ENCODE data around the gene DGKD. TPM values are rescaled to one million over a fixed set of nuclear protein-coding genes. Genes with fewer than 3 reads are reported as not detected.

Gene DGKD
- total and polyA plus RNA-seq, 10 of the 15 experiments (the other 5 are each of a cell fraction or from before 2014, with no cell fraction given): 2.7 to 81.9 (median 27.0) TPM

DNA sequence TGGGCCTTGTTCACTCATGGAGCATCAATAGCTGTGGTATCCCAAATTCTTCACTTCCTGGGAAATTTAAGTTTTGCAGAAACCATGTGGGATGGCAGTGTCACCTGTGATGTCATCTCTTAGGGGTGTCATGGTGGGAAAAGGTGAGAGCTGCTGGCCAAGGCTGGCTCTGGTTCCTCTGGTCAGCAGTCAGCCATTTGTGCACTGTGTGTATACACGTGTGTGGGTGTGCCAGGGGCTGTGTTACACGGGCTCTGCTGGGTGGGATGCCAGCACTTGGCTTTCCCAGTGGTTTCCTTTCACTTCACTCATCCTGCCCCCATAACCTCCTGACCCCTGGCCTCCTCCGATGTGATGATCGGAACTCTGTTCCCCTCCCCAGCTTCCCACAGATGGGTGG lies 25.4 kb upstream of the DGKD start (continued):
- TF ChIP-seq, protein P1, sequence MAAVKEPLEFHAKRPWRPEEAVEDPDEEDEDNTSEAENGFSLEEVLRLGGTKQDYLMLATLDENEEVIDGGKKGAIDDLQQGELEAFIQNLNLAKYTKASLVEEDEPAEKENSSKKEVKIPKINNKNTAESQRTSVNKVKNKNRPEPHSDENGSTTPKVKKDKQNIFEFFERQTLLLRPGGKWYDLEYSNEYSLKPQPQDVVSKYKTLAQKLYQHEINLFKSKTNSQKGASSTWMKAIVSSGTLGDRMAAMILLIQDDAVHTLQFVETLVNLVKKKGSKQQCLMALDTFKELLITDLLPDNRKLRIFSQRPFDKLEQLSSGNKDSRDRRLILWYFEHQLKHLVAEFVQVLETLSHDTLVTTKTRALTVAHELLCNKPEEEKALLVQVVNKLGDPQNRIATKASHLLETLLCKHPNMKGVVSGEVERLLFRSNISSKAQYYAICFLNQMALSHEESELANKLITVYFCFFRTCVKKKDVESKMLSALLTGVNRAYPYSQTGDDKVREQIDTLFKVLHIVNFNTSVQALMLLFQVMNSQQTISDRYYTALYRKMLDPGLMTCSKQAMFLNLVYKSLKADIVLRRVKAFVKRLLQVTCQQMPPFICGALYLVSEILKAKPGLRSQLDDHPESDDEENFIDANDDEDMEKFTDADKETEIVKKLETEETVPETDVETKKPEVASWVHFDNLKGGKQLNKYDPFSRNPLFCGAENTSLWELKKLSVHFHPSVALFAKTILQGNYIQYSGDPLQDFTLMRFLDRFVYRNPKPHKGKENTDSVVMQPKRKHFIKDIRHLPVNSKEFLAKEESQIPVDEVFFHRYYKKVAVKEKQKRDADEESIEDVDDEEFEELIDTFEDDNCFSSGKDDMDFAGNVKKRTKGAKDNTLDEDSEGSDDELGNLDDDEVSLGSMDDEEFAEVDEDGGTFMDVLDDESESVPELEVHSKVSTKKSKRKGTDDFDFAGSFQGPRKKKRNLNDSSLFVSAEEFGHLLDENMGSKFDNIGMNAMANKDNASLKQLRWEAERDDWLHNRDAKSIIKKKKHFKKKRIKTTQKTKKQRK (IDR thresholded peaks at IDR 0.05; ENCODE audit: low read depth, low read length): no peak
- TF ChIP-seq, protein P2, sequence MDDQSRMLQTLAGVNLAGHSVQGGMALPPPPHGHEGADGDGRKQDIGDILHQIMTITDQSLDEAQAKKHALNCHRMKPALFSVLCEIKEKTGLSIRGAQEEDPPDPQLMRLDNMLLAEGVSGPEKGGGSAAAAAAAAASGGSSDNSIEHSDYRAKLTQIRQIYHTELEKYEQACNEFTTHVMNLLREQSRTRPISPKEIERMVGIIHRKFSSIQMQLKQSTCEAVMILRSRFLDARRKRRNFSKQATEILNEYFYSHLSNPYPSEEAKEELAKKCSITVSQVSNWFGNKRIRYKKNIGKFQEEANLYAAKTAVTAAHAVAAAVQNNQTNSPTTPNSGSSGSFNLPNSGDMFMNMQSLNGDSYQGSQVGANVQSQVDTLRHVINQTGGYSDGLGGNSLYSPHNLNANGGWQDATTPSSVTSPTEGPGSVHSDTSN (IDR thresholded peaks at IDR 0.05; ENCODE audit: insufficient replicate concordance, low read depth, low read length): no peak
- TF ChIP-seq ZZZ3 (IDR thresholded peaks at IDR 0.05; ENCODE audit: control insufficient read depth, insufficient read length, low read depth) (no peak), RFX5 (IDR thresholded peaks at IDR 0.05; ENCODE audit: low read depth, low read length) (no peak), POLR2AphosphoS2 (IDR thresholded peaks at IDR 0.05; ENCODE audit: low read depth, low read length) (no peak)

DNA sequence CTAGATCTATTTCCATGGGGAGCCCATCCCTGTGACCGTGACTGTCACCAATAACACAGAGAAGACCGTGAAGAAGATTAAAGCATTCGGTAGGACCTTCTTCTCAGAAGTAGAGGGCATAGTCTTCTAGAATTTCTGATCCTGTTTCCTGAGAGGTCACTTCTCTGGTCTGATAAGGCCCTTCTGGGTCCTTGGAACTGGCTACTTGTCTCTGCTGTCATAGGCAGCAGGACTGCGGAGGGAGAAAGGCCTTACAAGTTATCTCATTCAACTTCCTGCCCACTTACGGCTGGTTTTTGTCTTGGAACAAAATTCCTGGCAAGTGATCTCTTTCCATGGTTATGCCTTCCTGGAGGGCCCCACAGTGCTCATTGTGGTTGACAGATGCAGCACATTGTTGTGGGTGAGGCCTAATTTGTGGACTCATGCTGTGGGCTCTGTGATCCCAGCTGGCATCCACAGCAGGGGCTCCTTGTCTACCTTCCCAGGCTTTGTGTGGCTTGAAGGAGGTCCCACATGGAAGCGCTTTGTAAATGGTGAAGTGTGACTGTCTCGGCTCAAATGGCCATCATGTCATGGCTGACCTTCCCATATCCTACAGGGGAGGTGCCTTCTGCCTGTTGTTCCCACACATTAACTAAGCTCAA lies 24.7 kb upstream of the DGKD start:
- ChIA-PET SMC1A (ENCODE audit: uncharacterized antibody, unreplicated experiment) (no interaction called here), CTCF (no interaction called here), RAD21 (ENCODE audit: unreplicated experiment) (no interaction called here), POLR2A (no interaction called here)
- Histone ChIP-seq H3K9ac (ENCODE audit: control insufficient read depth, insufficient read depth, low read length) (no peak overlapping the region), H3K9me3 (replicated peaks; ENCODE audit: control insufficient read depth, insufficient read depth, low read length) (no peaks in the 10 kb centered on the region), H4K20me1 (ENCODE audit: control insufficient read depth, insufficient read depth) (no peaks in the 10 kb centered on the region), H3K27me3 (replicated peaks in 1 of 2; ENCODE audit: control insufficient read depth in 2 of 2, insufficient read depth in 2 of 2, low read length in 1 of 2) (no peaks in the 10 kb centered on the region), H2AFZ (ENCODE audit: control insufficient read depth, low read depth, low read length) (no peak overlapping the region), H3K4me1 (ENCODE audit: control insufficient read depth, insufficient read depth, low read length) (peaks cover 14% of the 10 kb centered on the region), H3K4me3 (no peak overlapping the region), H3K36me3 (ENCODE audit: control insufficient read depth in 2 of 2, insufficient read depth in 2 of 2, low read length in 1 of 2) (no peaks in the 10 kb centered on the region), H3K79me2 (ENCODE audit: control insufficient read depth, insufficient read depth, low read length) (no peaks in the 10 kb centered on the region), H3K27ac (ENCODE audit: control insufficient read depth, insufficient read depth) (no peak overlapping the region), H3K4me2 (ENCODE audit: control insufficient read depth, insufficient read depth) (no peak overlapping the region)
- ATAC-seq (no peak), DNase-seq (ENCODE audit: low read depth, low spot score) (no peak), FAIRE-seq (no peak)
- no TSS peak for BruUV-seq (replicated peaks)
- in situ Hi-C loops (cut with MboI): no loop called here
- TF ChIP-seq, protein P3, sequence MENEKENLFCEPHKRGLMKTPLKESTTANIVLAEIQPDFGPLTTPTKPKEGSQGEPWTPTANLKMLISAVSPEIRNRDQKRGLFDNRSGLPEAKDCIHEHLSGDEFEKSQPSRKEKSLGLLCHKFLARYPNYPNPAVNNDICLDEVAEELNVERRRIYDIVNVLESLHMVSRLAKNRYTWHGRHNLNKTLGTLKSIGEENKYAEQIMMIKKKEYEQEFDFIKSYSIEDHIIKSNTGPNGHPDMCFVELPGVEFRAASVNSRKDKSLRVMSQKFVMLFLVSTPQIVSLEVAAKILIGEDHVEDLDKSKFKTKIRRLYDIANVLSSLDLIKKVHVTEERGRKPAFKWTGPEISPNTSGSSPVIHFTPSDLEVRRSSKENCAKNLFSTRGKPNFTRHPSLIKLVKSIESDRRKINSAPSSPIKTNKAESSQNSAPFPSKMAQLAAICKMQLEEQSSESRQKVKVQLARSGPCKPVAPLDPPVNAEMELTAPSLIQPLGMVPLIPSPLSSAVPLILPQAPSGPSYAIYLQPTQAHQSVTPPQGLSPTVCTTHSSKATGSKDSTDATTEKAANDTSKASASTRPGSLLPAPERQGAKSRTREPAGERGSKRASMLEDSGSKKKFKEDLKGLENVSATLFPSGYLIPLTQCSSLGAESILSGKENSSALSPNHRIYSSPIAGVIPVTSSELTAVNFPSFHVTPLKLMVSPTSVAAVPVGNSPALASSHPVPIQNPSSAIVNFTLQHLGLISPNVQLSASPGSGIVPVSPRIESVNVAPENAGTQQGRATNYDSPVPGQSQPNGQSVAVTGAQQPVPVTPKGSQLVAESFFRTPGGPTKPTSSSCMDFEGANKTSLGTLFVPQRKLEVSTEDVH (IDR thresholded peaks at IDR 0.05; ENCODE audit: low read depth, partially characterized antibody): no peak
- no peak for TF ChIP-seq CHD4 (IDR thresholded peaks at IDR 0.05)
- no peak for TF ChIP-seq MEF2A (IDR thresholded peaks at IDR 0.05; ENCODE audit: insufficient read depth, low read depth, low read length)
- TF ChIP-seq RAD21 (IDR thresholded peaks at IDR 0.05; ENCODE audit: insufficient read depth, low read depth, low read length): no peak
- no peak for TF ChIP-seq MEF2B (IDR thresholded peaks at IDR 0.05; ENCODE audit: partially characterized antibody, poor library complexity, severe bottlenecking)
- intact Hi-C loops (cut with micrococcal nuclease; ENCODE audit: unreplicated experiment): no loop called here
- 93% methylated on average over 7 of the region's 7 CpGs for WGBS (ENCODE audit: insufficient coverage, insufficient replicate concordance, low lambda C conversion rate, missing lambda C conversion rate)
